H1 (cell line): Measurements from ENCODE around the gene GOLGA6L10. TPM values are rescaled to one million over a fixed set of nuclear protein-coding genes. Genes with fewer than 3 reads are reported as not detected.

Experiments used
- CHD7 ChIP-seq: fragments of 300-600 bp; sonication (generic); IDR thresholded peaks from 2 replicates; pipeline ENCODE4 v1.7.1; 2012; ENCODE audit warnings: low read length, moderate library complexity, mild to moderate bottlenecking, inconsistent platforms; ENCODE audit not compliant: insufficient replicate concordance
- E2F6 ChIP-seq: IDR thresholded peaks from 2 replicates; pipeline ENCODE4 v1.6.1; 2012; ENCODE audit warnings: inconsistent platforms
- PHF8 ChIP-seq: fragments of 200-600 bp; sonication (generic); conservative IDR thresholded peaks from 2 replicates; pipeline ENCODE4 v1.7.1; 2012; ENCODE audit warnings: low read depth, mild to moderate bottlenecking, inconsistent platforms, low read length, moderate library complexity
- TAF7 ChIP-seq: optimal IDR thresholded peaks from 2 replicates; pipeline ENCODE3; 2011; ENCODE audit warnings: low read depth, mild to moderate bottlenecking, inconsistent platforms, low read length, moderate library complexity, borderline replicate concordance
- polyA plus RNA-seq, 7 experiments: library from polyadenylated mRNA; depleted of rRNA in 3 of 7; stranded (reverse) in 5 of 7; unstranded in 2 of 7; fragments of >200 nt in 5 of 7; fragments of 200-250 nt in 2 of 7; gene quantifications; 1 replicate in 5 of 7; 2 replicates in 1 of 7; 4 replicates in 1 of 7; pipeline versions ENCODE4 v1.2.1 to v1.2.3, GENCODE V29; 2011 to 2013; ENCODE audit warnings: missing spikeins in 2 of 7, mixed read lengths in 2 of 7
- total RNA-seq: library from RNA; stranded (reverse); fragmentation: NEBNext Ultra II Directional; extraction: Animal tissue kit (Norgen Biotek cat#: 25700); gene quantifications from 2 replicates; pipeline ENCODE4 v1.2.1, GENCODE V29; 2021

The GOLGA6L10 gene
- total and polyA plus RNA-seq, 2 of the 8 experiments (the other 6 are each of a cell fraction or from before 2014, with no cell fraction given): 0.91 to 4.0 TPM

DNA sequence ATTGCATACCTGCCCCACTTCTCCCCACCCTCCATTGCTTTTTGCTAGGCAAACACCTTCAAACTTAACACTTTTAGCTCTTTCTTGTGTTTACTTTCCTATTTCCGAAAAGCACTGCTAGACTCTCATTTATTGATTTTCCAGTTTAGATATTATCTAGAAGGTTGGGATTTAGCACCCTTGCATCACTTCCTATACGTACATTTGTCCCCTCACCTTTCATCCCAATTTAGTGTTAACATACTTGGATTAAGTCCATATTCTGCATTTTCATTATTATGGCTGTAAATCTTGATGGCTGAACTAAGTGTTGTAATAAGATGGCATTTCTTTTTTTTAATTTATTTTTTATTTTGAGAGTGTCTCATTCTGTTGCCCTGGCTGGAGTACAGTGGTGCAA is 39.5 kb downstream of the GOLGA6L10 start (continued):
- no peak for TF ChIP-seq E2F6
- no peak for TF ChIP-seq PHF8
- TF ChIP-seq TAF7: no peak
- no peak for TF ChIP-seq CHD7
